Articular chondrocyte of knee joint (primary cell): ENCODE results near the gene NPHP1. TPM values are rescaled to one million over a fixed set of nuclear protein-coding genes. Genes with fewer than 3 reads are reported as not detected.

Experiments
- small RNA-seq: library from RNA; depleted of rRNA; stranded (forward); fragments of <200 nt; gene quantifications from one replicate; pipeline ENCODE3, GENCODE V24; 2012
- total RNA-seq: library from RNA; depleted of rRNA; stranded (reverse); fragments of >200 nt; gene quantifications from 2 replicates; pipeline ENCODE4 v1.2.3, GENCODE V29; 2012

Gene NPHP1
- total RNA-seq: 8.6 and 11.8 TPM in 2 replicates

DNA sequence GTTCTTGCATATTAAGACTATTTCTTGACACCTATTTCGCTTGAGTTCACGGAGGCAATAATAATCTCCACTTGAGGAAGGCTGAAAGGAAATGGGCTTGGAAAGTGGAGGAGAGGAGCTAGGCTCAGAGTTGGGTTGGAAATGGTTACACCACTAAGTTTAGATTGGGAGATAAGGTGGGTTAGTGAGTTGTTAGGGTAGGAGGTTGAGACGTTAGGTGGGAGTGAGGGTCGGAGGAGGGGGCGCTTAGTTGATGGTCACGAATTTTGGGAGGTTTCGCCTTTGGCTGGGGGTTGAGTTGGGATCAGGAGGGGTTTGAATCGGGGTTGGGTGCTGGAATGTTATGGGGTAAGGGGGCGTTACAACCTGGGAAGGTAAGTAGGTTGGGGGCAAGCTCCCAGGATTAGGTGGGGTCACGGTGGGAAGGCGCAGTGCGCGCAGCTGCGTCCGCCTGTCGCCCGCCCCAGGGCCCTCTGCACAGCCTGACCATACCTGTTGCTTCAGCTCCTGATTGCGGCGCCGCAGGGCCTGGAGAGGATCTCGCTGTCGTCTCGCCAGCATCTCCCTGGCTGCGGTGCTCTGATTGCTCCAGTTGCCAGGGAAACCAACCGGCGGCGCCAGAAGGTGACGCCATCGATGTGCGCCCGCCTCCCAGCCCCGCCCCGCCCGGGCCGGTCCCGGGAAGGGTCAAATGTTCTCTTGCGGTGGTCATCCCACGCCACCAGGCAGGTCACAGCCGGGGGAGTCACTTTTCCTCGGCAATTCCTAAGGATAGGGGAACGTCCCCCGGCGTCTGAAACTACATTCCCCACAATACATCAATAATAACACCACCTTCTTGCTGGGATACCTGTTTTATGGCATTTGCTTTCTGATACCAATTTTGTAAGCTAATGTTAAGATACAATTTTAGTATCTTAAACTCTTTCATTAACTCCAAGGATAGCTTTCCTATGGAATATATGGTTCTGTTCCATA is at the start of gene NPHP1:
TSS of gene NPHP1 (minus strand) at position 606 of the 978 bp plus-strand sequence. CDS start at position 561, 45 bp downstream.

GRCh38 chr2:110211938-110212858 is 7.4 kb upstream of the NPHP1 start, which contains the start of gene MTLN:
TSS of gene MTLN (minus strand) at chr2:110212547. CDS start at chr2:110212525, 22 bp downstream.

DNA sequence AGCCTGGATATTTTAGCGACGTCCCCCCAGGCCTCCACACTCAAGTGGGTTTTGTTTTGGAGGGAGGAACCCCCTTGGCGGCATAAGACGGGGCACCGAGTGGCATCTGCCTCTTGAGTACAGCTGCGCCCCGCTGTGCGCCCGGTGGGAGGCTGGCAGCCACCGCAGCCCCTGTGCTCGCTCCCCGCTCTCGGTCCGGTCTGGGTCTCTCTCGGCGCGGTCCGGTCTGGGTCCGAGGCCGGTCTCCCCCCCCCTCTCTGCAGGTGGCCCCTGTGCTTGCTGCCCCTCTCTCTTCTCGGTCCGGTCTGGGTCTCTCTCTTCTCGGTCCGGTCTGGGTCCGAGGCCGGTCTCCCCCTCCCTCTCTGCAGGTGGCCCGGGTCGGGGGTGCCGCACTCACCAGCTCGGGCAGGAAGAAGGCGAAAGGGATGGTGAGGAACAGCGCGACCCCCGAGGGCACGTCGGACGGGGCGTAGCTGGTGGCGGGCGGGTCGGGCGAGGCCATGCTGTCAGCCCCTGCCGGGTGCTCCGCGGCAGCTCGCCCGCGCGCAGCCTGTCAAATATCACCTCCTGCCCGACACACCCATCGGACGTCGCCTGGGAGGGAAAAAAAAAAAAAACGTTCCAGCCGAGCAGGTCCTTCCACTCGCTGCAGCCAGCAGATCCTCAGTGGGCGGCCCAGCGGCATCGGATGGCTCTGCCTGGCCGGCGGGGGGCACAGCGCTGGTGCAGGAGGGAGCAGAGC is 89.4 kb downstream of the NPHP1 start, which contains the start of gene MALL:
TSS of gene MALL (minus strand) at position 532 of the 742 bp plus-strand sequence. CDS start at position 502, 30 bp downstream.

Small RNAs within 50 kb of the gene (small RNA-seq; reads per million reads assigned to genes)
- gene MIR4436B1: not detected

Other genes starting within 250 kb of the NPHP1 start
- 72.8 and 165 TPM in 2 replicates for gene MALL, start 89.2 kb downstream of the NPHP1 start, total RNA-seq
- 23.1 and 43.2 TPM in 2 replicates for gene MTLN, start 7.5 kb upstream of the NPHP1 start, total RNA-seq